Testis (tissue), 2 donors: ENCODE measurements around the gene IL1RAPL1.

Source experiments
- POLR2A ChIP-seq: fragments of 450-650 bp; IDR thresholded peaks from one replicate; pipeline ENCODE4 v1.6.1; 2017; ENCODE audit warnings: antibody characterized with exemption, mild to moderate bottlenecking, moderate library complexity
- TF ChIP-seq, protein P1 (sequence below), 3 experiments: fragments of 450-650 bp in 2 of 3; fragments of 200-600 bp in 1 of 3; sonication (generic) in 1 of 3; IDR thresholded peaks; one replicate each; pipeline ENCODE4 v1.5.1; 2016 to 2019; ENCODE audit warnings: antibody characterized with exemption in 3 of 3, mild to moderate bottlenecking in 2 of 3, moderate library complexity in 1 of 3

DNA sequence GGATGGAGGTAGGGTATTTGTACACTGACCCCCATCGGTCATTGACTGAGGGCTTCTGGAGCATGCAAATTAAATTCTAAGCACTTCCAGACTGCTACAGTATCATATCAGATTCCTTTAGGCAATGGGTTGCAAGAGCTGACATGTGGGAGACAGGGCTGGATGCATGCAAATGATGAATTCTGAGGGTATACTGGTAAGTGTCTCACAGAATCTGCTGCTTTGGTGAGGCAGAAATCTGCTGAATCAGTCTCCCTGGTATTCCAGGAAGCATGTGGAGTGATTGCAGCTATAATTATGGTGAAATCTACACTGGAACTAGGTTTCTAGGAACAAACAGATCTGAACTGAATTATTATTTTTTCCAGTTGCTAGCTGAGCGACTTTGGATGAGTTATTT, 943.3 kb downstream of the IL1RAPL1 start:
- no peak for TF ChIP-seq POLR2A
- TF ChIP-seq, protein P1, sequence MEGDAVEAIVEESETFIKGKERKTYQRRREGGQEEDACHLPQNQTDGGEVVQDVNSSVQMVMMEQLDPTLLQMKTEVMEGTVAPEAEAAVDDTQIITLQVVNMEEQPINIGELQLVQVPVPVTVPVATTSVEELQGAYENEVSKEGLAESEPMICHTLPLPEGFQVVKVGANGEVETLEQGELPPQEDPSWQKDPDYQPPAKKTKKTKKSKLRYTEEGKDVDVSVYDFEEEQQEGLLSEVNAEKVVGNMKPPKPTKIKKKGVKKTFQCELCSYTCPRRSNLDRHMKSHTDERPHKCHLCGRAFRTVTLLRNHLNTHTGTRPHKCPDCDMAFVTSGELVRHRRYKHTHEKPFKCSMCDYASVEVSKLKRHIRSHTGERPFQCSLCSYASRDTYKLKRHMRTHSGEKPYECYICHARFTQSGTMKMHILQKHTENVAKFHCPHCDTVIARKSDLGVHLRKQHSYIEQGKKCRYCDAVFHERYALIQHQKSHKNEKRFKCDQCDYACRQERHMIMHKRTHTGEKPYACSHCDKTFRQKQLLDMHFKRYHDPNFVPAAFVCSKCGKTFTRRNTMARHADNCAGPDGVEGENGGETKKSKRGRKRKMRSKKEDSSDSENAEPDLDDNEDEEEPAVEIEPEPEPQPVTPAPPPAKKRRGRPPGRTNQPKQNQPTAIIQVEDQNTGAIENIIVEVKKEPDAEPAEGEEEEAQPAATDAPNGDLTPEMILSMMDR (IDR thresholded peaks at IDR 0.05) = no peak
